HG03354 (cell line): ENCODE data around the gene POLDIP2.

ENCODE experiments used
- ATAC-seq: cut with Tn5 transposase; IDR thresholded peaks from one replicate; pipeline ENCODE4 v1.9.1; 2021; ENCODE audit warnings: mild to moderate bottlenecking; ENCODE audit not compliant: unreplicated experiment, poor library complexity, severe bottlenecking

The POLDIP2 gene

DNA sequence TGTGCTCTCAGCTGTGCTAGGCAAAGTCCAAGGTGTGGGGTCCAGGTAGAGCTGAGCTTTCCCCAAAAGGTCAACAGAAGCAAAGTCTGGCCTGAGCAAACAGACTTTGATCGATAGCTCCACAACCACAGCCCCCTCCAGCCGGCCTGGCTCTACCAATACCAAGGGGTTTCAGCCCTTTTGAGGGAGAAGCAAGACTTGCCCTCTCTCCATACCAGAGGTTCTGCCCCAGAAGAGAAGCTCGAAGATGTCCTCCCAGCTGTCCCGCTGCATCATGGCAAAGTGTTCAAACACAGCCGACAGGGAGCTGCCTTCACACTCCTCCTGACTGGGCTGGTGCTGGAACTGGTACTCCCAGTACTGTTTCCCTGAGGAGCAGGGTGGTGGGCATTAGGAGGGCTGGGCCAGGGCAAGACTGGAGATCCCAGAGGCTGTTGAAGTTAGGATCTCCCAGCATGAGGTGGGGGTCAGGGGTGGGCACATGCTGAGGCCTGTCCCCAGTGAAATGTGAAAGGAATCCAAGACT lies 11.0 kb upstream of the POLDIP2 start:
- ATAC-seq: no peak

DNA sequence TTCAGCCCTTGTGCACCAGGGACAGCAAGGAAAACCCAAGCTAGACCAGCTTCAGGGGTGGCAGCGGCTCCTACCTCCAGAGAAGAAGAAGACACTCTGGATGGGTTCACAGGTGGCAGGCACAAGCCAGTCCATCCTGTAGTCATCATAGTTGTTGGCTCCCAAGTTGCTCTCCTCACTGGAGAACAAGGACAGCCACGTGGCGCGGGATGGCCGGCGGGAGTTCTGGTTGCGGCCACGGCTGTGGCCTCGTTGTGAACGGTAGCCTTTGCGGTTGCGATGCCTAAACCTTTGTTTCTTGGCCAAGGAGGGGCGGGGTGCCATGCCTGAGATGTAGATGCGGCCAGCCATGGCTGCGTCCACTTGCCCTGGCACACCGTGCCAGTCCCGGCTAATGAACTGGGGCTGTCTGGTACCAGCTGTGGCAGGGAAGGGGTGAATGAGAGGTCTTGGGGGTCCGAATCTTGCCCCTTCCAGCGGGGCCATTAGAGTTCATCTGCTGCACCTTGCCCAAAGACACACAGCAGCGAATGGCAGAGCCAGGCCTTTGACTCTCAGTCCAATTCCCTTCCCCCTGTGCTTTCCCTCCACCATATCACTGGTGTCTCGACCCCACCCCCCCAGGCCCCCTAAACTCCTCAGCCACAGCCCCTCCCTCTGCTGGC lies 10.4 kb upstream of the POLDIP2 start:
- ATAC-seq: no peak

DNA sequence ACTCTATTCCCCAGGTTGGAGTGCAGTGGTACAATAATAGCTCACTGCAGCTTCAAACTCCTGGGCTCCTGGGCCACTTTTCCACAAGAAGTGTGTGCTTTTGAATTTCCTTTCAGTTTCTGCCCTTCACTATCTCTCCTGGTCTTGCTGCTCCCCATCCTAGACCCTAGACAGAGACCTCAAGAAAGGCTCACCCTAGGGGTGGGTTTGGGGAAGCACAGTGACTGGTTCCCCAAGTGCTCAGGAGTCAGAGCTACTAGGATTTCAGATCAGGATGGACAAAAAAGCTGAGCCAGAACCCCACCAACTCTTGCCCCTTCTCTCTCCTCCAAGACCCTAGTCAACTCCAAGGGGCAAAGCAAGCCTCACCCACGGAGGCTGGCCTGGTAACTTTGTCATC lies 9.3 kb upstream of the POLDIP2 start:
- ATAC-seq: no peak

DNA sequence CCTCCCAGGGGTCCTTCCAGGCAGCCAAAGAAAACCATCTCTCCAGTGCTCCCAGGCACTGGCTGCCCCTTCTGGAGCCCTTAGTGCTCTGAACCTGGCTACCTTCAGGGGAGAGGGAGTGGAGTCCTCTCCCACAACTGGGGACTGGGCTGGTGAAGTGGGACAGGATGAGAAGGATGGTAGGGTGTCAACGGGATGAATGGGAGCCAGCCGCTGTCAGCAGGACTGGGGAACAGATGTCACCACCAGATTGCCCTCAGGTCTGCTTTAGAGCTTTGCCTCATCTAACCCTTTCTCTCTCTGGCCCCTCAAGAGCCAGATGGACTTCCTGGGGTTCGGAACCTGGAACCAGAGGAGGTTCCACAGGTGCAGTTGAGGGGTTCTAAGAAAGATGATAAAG lies 8.2 kb upstream of the POLDIP2 start:
- ATAC-seq: no peak

DNA sequence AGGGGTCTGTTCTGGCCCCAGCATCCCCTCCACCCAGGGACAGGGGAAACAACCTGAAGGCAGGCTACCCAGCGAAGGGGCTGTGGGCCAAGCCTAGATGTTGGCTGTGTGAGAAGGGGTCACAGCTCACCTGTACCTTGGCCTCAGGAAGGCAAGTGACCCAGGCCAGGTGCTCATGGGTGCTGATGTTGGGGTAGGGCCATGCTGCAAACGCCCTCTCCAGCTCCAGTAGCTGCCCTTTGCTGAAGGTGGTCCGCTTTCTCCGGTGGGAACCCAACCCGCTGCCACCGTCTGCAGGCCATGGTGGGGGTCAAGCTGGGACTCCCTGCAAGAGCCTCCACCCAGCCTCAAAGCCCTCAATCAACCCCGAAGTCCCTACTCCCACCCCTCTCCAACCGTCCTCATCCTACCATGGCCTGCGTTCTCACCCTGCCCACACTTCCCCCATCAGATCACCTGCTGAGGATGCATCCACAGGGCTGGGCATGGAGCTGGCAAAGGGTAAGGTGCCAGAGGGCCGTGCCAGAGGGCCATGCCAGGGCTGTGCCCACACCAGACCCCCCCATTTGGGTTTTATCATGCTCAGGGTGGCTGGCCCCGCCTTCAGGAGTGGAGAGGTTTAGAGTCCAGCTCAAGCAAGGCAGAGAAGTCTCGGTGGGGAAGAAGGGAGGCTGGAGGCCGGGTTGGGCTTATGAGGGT lies 7.5 kb upstream of the POLDIP2 start, which contains the start of gene SEBOX:
Gene SEBOX, minus strand, starts transcription at position 535 of the 699 bp plus-strand sequence. Its CDS starts 48 bp downstream, at position 487.
- ATAC-seq: no peak

DNA sequence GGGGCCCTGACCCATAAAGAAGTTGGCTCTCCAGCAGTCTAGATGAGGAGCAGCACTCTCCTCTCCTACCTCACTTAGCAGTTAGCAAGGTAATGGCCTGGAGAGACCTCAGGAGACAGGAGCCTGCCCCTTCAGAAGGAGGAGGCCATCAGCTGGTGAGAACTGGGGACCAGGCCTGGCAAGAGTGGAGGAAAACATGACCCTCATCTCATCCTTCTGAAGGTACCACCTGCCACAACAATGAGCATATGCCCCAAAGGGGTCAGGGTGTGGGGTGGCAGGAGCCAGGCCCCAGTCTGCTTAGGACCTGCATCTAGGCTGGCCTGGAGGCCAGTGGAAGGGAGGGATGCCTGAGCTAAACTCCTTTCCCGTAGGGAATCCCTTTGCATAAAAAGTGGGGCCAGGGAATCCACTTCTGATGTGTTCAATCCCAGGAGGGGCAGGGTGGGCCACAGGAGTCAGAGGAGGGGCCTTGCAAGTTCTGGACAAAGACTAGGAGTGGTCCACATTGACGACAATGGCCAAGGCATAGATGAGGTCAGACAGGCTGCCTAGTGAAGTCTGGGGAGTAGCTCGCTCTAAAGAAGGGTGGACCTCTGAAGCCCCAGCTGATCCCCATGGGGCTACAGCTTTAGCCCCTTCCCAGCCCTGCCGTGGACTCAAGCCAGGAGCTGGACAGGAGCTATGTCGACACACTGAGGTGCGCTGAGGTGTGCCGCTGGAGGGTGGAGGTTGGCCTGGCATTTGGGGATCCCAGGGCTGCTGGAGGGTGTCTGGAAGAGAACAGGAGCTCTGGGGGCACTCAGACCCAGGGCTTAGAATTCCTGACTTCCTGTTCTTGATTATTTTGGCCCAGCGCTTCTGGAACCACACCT lies 6.7 kb upstream of the POLDIP2 start:
- no peak for ATAC-seq

DNA sequence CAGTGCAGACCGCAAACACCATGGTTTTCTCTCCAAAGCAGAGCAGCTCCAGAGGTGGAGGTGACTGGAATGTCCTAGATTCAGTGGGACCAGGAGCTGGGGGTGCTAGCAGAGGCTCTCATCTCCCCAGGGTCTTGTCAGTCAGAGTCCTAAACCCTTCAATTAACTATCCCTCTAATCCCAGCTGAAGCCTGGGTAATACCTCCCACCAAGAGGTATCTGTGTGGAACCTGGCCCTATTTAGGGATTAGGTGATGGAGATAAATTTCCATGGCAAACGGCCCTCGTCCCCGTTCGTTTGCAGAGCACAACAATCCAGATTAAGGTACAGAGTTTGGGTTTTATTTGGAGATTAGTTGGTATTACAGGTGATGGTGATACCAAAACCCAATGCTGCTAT lies 5.9 kb upstream of the POLDIP2 start:
- ATAC-seq: no peak

DNA sequence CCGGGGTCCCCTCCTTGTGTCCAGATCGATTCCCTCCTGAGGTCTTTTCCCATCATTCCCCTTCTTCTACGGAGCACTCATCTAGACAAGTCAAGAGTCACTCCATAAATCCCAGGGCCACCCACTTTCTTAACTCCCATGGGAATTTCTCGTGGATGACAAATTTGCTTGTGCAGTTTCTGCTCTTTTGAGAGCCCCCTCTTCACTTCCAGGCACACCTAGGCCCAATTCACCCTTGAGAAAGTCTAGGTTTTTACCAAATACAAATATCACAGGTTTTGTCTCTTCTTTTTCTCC lies 522 bp upstream of the POLDIP2 start:
- no peak for ATAC-seq

DNA sequence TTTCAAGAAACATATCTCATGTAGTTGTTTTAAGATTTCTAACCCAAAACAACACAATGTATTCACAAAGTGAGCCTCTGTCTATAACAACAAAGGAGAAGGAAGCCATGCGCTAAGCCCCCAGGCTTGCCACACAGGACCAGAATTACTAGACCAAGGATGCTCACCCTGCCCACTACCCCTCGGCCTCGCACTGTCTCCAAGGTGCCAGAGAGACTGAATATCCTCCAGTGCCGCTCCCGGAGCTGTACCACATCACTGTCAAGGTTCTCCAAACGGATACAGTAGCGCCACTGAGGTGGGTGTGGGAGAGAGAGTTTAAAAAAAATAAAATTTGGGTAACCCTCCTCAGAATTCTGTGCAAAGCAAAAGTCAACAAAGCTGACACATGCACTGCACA lies 7.1 kb downstream of the POLDIP2 start:
- no peak for ATAC-seq

DNA sequence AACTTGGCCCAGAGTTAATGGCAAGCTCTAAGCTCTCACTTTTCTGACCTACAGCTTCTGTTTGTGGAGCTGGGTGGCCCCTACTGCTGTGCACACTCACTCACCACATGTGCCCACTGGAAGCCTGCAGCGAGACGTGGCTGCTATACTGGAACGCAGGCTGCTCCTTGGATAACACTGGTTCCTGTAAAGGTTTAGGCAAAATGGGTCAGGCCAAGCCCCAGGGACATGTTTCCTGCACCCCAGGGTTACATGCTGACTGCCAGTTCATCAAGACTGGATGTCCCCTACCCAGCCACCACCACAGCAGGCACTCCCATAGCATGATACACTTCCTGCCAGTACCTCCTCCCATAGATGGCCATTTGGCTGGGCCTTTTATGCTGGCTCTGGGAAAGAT lies 8.3 kb downstream of the POLDIP2 start:
- ATAC-seq: no peak

DNA sequence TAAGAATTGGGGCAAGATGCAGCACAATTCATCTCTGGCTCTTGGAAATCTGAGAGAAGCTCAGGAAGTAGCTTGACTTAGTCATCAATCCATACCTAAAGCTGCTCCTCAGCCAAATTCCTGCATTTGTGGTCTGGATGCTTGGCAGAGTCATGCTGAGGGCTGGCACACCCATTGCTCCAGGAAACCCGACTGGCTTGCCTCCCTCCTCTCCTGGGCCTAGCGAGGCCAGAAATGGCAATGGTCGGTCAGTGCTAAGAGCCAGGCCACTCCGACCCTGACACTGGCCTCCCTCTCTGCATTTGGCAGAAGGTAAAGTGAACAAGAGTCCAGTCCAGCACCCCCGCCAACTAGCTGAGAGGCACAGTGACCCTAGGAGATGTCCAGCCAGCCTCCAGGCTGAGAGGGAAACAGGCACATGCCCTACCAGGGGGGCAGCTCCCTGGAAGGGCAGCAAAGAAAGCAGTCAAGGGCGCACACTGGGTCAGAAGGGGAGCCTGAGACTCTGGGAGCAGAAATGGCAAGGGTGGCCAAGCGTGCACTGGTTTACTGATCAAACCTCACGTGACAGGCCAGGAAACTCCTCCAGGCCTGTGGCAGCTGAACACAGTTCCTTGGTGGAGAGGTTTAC lies 10.0 kb downstream of the POLDIP2 start:
- no peak for ATAC-seq

DNA sequence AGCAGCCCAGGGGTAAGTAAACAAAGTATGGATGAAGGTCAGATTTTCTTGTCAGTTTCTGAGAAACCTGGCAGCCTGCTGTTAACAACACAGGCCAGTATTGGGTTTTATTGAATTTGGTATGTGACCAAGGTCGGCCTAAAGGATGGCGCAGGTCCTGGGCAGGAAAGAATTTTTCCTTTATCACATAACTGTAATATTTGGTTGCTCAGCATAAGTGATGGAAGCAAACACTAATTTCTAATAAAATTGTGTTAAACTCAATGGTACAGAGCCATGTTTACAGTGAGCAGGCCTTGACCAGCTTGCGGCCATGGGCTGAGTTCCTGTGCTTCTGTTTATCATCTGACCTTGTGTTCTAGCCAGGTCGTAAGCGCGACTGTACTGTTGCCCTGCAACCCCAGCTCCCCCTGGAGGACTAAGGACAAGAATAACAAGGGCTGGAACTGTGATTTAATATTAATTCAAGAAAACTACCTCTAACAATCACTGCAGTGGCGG lies 10.5 kb downstream of the POLDIP2 start:
- no peak for ATAC-seq

DNA sequence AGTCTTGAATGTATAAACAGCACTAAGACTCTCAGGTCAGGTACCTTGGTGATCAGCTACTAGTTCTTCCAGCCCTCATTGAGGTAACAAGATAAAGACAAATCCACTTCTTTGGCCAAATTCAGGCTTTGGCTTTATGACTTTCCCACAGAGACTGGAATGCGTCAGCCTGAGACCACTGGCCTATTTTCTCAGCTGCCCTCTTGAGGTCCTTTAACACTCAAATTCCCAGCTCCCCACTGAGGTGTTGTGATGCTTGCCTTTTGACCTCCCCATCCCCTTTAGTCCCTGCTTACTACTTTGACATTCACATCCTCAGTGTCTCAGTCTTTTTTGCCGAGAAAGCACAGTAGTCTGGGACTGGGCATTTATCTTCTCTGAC lies 11.1 kb downstream of the POLDIP2 start:
- ATAC-seq: no peak

DNA sequence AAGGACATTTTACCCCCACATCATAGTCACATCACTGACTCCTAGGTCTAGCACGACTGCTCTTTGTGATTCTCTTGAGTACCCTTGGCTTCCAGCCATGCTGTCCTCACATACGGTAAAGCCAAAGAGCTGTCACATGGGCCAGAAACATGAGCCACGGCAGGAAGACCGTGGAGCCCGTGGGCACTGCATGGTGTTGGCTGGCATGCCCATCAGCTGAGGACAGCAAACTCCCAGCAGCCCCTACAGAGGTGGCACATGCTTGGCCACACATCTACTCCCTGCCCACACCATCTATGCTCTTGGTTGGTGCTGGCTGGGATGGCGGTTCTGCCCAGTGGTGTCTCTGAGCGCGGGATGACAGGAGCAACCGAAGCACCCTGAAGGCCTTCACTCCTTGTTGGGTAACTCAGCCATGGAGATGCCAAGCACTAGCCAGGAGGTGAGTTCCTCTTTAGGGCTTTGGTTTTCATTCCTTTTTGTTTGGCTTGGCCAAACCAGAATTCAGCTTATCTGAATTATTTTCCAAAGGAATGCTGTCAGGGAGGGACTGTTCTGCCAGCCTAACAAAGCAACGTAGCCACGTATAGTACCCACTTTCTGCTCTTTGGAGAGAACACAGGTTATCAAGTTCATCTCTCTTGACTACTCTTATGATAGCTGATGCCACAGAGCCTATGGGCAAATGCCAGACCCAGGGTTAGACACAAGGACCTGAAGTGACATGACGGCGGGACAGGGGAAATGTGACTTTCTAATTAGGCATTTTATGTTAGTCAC lies 11.7 kb downstream of the POLDIP2 start:
- ATAC-seq: no peak

DNA sequence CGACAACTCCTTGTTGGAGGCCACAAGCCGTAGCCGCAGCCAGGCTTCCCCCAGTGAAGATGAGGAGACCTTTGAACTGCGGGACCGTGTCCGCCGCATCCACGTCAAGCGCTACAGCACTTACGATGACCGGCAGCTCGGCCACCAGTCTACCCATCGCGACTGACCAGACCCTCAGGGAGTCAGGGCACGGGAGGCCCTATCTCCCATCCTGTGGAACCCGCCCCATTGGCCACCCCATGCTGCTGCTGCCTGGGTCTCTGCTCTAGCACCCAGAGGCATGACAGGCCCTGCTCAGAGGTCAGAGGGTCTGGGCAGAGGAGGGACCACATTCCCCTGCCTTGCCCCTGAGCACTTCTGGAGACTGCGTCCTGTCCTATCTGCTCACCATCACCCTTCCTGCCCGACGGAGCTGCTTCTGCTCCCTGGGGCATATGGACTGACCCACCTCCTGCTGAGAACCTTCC lies 12.9 kb downstream of the POLDIP2 start:
- ATAC-seq: no peak

DNA sequence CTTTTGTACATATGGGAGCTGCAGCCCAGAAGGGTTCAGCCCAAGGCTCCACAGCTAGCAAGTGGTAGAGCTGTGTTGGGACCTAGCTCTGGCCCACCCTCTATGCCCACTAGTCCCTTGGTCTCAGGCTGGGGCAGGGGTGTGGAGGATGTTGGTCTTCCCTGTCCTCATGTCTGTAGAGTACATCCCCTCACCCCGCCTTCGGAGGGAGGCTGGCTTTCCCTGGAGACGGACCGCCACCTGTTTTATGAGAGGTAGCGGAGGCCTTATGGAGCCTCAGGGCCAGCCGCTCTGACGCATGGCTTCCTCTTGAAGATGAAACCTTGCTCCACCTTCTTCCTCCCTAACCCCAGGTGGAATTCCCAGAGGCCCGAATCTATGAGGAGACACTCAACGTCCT lies 13.3 kb downstream of the POLDIP2 start:
- no peak for ATAC-seq

DNA sequence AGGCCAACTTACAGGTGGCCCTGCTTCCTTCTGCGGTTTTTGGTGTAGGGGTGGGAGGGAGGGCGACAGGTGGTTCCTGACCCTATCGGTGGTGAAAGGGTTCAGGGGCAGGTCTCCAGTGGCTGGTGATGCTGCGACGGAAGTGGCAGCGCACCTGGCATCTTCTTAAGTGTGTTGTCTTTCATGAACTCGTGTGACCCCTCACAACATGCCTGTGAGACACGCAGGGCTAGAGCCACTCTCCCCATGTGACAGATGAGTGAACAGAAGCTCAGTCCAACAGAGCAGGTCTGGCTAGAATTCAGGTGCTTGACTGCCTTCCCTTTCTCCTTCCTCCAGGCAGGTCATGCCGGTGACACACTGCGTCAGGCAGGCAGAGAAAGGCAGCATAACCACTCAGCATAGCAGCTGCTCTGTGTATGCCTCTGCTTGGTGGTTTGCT lies 13.8 kb downstream of the POLDIP2 start:
- ATAC-seq: no peak

DNA sequence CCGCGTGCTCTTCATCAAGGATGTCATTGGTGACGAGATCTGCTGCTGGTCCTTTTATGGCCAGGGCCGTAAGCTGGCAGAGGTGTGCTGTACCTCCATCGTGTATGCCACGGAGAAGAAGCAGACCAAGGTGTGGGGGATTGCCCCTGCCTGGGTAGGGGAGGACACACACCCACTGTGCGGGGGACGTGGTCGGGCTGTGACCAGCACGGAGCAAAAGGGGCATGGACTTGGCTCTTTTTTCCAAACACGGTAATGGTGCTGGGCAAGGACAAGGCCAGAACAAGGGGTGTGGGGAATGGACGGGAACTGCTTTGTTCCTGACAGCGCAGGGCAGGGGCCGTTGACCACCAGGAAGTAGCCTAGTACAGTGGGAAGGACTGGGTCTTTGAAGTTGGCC lies 15.0 kb downstream of the POLDIP2 start:
- ATAC-seq: no peak

DNA sequence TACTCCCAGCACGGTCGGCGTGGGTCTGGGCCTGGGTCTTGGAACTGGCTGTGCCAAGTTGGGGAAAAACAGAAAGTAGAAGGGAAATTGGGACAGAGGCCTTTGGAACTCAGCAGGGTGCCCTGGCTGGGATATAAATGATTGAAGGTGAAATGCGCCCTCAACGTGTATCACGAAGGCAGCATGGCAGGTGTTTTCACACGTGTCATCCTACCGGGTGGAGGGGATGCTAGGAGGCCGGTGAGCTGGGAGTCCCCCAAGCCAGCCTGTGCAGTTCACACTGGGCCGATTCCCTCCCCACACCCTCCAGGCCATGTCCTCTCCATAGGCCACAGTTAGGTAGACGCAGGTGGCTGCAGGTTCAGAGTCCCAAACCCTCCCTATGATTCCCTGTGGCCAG lies 15.8 kb downstream of the POLDIP2 start:
- no peak for ATAC-seq
